ENCODE measurements around the gene COL9A3. TPM values are rescaled to one million over a fixed set of nuclear protein-coding genes. Genes with fewer than 3 reads are reported as not detected.
"Not testable (repeated sequence)": the region's sequence is repeated elsewhere in the genome, so short reads cannot be mapped to it uniquely, and the experiment has no call there.

COL9A3 gene
- polyA plus RNA-seq, 3 donors: 14.5 to 27.3 (median 20.8) TPM

DNA sequence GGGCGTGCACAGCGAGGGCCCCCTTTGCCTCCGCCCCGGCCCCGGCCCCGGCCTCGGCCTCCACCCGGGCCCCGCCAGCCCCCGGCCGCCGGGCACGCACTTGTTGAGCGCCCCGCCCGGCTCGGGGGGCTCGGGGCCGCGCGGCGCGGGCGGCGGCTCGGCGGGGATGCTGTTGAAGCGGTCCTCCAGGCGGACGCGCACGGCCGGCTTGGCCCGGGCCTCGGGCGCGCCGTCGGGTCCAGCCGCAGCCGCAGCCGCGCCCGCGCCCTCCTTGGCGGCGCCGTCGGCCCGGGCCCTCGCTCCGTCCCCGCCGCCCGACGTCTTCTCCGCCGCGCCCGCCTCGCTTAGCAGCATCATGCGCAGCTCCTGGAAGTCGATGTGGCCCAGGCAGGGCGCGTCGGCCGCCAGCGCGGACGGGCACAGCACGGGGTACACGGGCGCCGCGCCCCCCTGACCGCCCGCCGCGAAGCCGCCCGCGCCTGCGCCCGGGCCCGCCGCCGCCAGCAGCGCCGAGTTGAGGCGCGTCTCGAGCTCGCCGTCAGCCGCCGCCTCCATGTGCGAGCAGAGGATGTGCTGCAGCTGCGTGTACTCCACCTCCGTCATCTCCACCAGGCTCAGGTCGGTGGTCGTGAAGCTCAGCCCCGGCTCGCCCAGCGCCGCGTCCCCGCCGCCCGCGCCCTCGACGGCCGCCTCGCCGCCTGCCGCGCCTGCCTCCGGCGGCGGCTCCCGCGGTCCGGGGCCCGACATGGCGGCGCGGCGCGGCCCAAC, 44.3 kb downstream of the COL9A3 start:
- DNase-seq (ENCODE audit: extremely low read depth in 1 of 11, low read depth in 9 of 11, low spot score in 4 of 11): no peak

DNA sequence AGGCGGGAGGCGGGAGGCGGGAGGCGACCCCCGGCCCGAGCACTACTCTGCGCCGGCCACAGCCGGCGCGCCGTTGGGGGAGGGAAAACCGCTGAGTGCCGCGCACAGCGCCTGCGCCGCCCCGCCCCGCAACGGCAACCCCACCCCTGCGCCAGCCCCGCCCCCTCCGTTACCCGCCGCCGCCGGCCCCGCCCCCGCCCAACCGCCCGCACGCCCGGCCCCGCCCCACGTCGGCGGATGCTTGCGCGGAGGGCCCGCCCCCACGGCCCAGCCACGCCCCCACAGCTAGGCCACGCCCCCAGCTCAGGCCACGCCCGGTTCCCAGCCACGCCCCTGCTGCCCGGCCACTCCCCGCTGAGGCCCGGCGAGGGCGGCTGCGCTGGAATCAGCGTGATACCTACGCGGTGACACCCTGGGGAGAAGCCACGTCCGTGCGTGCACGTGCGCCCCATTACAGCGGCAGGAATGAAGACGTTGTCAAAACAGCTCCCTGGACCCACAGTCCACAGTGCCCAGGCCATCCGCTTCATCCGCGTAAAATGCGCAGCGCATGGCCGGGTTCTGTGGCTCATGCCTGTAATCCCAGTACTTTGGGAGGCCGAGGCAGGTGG, 45.0 kb downstream of the COL9A3 start, which contains the start of gene TCFL5:
Gene TCFL5, minus strand, starts transcription at position 97 of the 611 bp plus-strand sequence. CDS start 152 bp downstream, outside the sequence.
- DNase-seq (ENCODE audit: extremely low read depth in 1 of 11, low read depth in 9 of 11, low spot score in 4 of 11): peak in 5 of 11 donors; percentile 55 to 75 (median 72)

DNA sequence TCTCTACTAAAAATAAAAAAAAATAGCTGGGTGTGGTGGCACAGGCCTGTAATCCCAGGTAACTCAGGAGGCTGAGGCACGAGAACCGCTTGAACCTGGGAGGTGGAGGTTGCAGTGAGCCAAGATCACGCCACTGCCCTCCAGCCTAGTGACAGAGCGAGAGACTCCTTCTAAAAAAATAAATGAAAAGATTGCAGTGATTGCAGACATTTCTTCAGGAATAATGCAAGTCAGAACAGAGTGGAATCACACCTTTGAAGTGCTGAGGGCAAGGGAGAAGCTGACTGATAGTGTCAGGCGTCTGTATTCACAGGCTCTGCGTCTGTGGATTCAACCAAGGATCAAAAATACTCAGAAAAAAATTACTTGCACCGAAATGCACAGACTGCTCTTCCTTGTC, 47.4 kb downstream of the COL9A3 start:
- no peak for DNase-seq (ENCODE audit: extremely low read depth in 1 of 11, low read depth in 9 of 11, low spot score in 4 of 11)

GRCh38 chr20:62872184-62872847, 55.5 kb downstream of the COL9A3 start:
- no peak for DNase-seq (ENCODE audit: extremely low read depth in 1 of 11, low read depth in 9 of 11, low spot score in 4 of 11)

- DNase-seq (ENCODE audit: extremely low read depth in 1 of 11, low read depth in 9 of 11, low spot score in 4 of 11): no peak
Measured at GRCh38 chr20:62872862-62873261, 56.0 kb downstream of the COL9A3 start.

DNA sequence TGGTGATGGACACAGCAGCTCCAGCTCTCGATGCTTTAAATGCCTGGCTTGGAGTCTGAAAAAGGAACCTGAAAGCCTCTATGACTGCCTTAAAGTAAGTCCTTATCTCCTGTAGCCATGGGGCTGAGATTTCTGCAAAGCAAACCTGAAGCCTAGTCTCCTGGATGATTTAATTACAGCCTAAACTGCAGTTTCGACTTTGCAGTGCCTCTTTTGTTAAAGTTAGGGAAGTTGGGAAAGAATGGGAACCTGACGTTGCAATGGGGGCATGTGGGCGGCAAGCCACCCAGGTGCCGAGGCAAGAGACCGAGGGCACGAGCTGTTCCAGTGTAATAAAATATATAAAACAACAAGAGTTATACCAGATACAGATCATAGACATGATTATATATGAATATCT, 56.4 kb downstream of the COL9A3 start:
- DNase-seq (ENCODE audit: extremely low read depth in 1 of 11, low read depth in 9 of 11, low spot score in 4 of 11): no peak

GRCh38 chr20:62873681-62874031, 56.8 kb downstream of the COL9A3 start:
- not testable (repeated sequence) for DNase-seq (ENCODE audit: extremely low read depth in 1 of 11, low read depth in 9 of 11, low spot score in 4 of 11)

DNA sequence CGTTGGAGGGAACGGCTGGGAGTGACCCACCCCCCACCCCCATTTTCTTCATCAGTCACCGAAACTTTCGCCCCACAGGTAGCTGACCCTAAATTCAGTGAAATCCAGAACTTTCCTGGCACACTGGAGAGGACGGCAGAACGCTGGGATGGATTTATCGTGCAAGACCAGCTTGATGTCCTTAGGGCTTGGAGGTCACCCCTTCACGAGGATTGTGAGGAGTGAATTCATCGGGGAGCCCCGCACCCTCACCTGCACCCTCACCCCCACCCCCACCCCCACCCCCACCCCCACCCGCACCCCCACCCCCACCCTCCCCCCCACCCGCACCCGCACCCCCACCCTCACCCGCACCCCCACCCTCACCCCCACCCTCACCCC, 58.1 kb downstream of the COL9A3 start:
- no peak for DNase-seq (ENCODE audit: extremely low read depth in 1 of 11, low read depth in 9 of 11, low spot score in 4 of 11)

- DNase-seq (ENCODE audit: extremely low read depth in 1 of 11, low read depth in 9 of 11, low spot score in 4 of 11): peak in 4 of 11 donors; percentile 31 to 67 (median 50)
Measured at GRCh38 chr20:62875419-62876361, 58.8 kb downstream of the COL9A3 start.

GRCh38 chr20:62876501-62876901, 59.7 kb downstream of the COL9A3 start:
- no peak for DNase-seq (ENCODE audit: extremely low read depth in 1 of 11, low read depth in 9 of 11, low spot score in 4 of 11)

GRCh38 chr20:62876902-62877816, 60.3 kb downstream of the COL9A3 start:
- peak in 4 of 11 donors; percentile 59 to 65 (median 62) for DNase-seq (ENCODE audit: extremely low read depth in 1 of 11, low read depth in 9 of 11, low spot score in 4 of 11)

GRCh38 chr20:62878244-62879038, 61.6 kb downstream of the COL9A3 start:
- DNase-seq (ENCODE audit: extremely low read depth in 1 of 11, low read depth in 9 of 11, low spot score in 4 of 11): no peak

- DNase-seq (ENCODE audit: extremely low read depth in 1 of 11, low read depth in 9 of 11, low spot score in 4 of 11): no peak
Measured at GRCh38 chr20:62879275-62880146, 62.7 kb downstream of the COL9A3 start.

GRCh38 chr20:62880147-62880934, 63.5 kb downstream of the COL9A3 start:
- DNase-seq (ENCODE audit: extremely low read depth in 1 of 11, low read depth in 9 of 11, low spot score in 4 of 11): no peak

DNA sequence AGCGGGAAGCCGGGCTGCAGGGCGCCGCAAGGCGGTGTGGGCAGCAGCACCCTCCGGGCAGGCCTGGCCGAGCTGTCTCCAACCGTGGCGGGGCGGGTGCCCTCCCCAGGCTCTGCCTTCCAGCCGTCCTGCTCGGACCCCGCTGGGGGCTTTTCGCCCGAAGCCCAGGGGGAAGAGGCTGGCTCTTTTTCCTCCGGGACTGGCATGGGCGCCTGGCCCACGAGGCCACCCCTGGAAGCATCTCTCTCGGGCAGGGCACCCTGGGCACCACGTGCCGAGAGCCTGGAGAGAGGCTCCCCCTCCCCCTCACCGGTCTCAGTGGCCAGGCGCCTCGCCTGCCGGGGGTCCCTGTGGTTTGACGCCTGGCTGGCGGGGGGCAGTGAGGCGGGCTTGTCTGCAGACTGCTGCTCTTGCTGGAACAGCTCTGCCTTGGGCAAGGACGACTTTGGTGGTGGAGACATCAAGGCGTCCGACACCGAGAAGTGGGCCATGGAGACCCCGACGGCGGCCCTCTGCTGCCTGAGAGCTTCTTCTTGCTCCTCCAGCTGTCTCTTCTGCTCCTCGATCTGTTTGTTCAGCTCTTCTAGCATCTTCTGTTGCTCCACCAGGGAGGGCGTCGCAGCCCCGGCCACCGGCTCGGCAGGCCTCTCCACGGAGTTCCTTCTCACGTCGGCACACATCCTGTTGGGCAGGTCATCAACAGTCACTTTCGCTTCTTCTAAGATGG, 64.2 kb downstream of the COL9A3 start:
- no peak for DNase-seq (ENCODE audit: extremely low read depth in 1 of 11, low read depth in 9 of 11, low spot score in 4 of 11)

Measured in renal cortex interstitium (tissue), 11 donors.